Type B pancreatic cell (in vitro differentiated cells): ENCODE results near the gene CUL4A. TPM values are rescaled to one million over a fixed set of nuclear protein-coding genes. Genes with fewer than 3 reads are reported as not detected.

ENCODE experiments used
- DNase-seq: peaks from one replicate; pipeline ENCODE4 v3.0.0; 2021; ENCODE audit warnings: mixed read lengths; ENCODE audit not compliant: unreplicated experiment; ENCODE audit errors: extremely low spot score
- H3K27ac Mint-ChIP-seq: 2 replicates; pipeline ENCODE4 v1.8.0; 2021; ENCODE audit warnings: mild to moderate bottlenecking, mixed read lengths
- H3K27me3 Mint-ChIP-seq: 2 replicates; pipeline ENCODE4 v1.8.0; 2021; ENCODE audit warnings: mixed read lengths
- H3K36me3 Mint-ChIP-seq: 2 replicates; pipeline ENCODE4 v1.8.0; 2021; ENCODE audit warnings: mixed read lengths
- H3K4me1 Mint-ChIP-seq: one replicate; pipeline ENCODE4 v1.8.0; 2021; ENCODE audit warnings: mixed read lengths; ENCODE audit not compliant: unreplicated experiment
- H3K4me3 Mint-ChIP-seq: 2 replicates; pipeline ENCODE4 v1.8.0; 2021; ENCODE audit warnings: mild to moderate bottlenecking, mixed read lengths
- H3K9me3 Mint-ChIP-seq: 2 replicates; pipeline ENCODE4 v1.8.0; 2021; ENCODE audit warnings: mixed read lengths
- CTCF ChIP-seq: fragments of 200-600 bp; sonication (generic); conservative IDR thresholded peaks from 2 replicates; pipeline ENCODE4 v1.5.0; 2021; ENCODE audit warnings: antibody characterized with exemption, mild to moderate bottlenecking
- total RNA-seq: library from RNA; stranded (reverse); gene quantifications from 2 replicates; pipeline ENCODE4 v1.2.1, GENCODE V29; 2021; ENCODE audit warnings: low replicate concordance

The CUL4A gene
- total RNA-seq, 1 donor from 2014 or later = 64.6 TPM

DNA sequence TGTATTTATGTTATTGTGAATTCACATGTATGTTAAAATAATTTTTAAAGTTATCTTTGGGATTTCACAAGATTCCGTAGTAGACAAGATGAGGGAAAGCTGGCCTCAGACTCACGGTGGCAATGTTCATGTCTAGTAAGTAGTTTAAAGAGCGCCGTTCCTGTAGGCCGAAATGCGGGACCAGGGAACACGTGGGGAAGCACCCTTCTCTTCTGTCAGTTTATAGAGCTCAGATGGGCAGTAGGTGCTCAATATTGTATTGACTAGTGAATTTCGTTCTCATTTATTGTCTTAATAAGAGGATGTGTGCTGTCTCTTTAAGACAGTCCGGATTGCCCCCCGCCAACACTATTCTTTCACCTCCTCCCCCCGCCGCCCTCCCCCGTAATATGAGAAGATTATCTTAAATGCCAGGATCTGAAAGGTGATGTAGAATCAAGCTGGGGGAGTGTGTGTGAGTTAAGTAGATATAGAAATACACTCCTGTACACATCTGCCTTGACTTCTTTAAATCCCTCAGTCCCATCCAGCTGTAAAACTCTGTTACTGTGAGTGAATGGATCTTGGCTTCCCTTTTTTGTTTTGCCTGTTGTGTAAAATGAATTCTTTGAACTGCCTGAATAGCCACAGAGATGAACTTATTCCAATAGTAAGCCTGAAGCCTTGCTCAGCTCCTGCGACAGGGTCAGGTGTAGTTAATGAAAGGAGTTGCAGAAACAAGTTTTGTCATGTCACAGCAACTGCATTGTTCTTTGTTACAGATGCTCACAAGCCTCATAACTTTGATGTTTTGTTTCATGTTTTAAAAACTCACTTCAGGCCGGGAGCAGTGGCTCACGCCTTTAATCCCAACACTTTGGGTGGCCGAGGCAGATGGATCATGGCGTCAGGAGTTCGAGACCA is 88.9 kb downstream of the CUL4A start:
- no peak for TF ChIP-seq CTCF
- DNase-seq = no peak
- Mint-ChIP-seq H3K4me1 (peaks cover 19% of the 10 kb centered on the region), H3K9me3 (no peaks in the 10 kb centered on the region), H3K27ac (peak overlapping the region; percentile 91), H3K27me3 (peaks cover 11% of the 10 kb centered on the region), H3K36me3 (peaks cover 3% of the 10 kb centered on the region), H3K4me3 (peak overlapping the region; percentile 87)

DNA sequence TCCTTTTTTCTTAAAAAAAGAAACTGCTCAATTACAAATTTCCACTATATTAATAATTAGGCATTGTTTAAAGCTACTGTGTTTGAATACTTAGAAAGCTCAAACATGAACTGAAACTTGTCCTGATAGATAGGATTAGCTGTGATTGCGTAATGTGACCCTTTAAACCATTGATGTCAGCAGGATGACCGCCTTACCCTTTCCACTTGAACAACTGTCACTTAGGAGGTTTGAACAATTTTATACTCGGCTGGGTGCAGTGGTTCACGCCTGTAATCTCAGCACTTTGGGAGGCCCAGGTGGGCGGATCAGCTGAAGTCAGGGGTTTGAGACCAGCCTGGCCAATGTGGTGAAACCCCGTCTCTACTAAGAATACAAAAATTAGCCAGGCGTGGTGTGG is 90.5 kb downstream of the CUL4A start:
- no peak overlapping the region for H3K27ac Mint-ChIP-seq
- peaks cover 8% of the 10 kb centered on the region for H3K27me3 Mint-ChIP-seq
- peaks cover 21% of the 10 kb centered on the region for H3K4me1 Mint-ChIP-seq
- no peak for TF ChIP-seq CTCF
- no peak overlapping the region for H3K4me3 Mint-ChIP-seq
- no peak for DNase-seq
- H3K9me3 Mint-ChIP-seq = no peaks in the 10 kb centered on the region
- H3K36me3 Mint-ChIP-seq = peaks cover 3% of the 10 kb centered on the region

- H3K36me3 Mint-ChIP-seq = peaks cover 7% of the 10 kb centered on the region
- H3K4me3 Mint-ChIP-seq = no peak overlapping the region
- H3K27ac Mint-ChIP-seq = no peak overlapping the region
- TF ChIP-seq CTCF = no peak
- H3K4me1 Mint-ChIP-seq = peaks cover 16% of the 10 kb centered on the region
- H3K9me3 Mint-ChIP-seq = no peaks in the 10 kb centered on the region
- no peaks in the 10 kb centered on the region for H3K27me3 Mint-ChIP-seq
- no peak for DNase-seq
Measured at GRCh38 chr13:113302986-113303385, 93.6 kb downstream of the CUL4A start.

- no peak overlapping the region for H3K27ac Mint-ChIP-seq
- H3K36me3 Mint-ChIP-seq = peaks cover 4% of the 10 kb centered on the region
- H3K4me3 Mint-ChIP-seq = no peak overlapping the region
- no peak for TF ChIP-seq CTCF
- H3K27me3 Mint-ChIP-seq = no peaks in the 10 kb centered on the region
- no peaks in the 10 kb centered on the region for H3K9me3 Mint-ChIP-seq
- peaks cover 8% of the 10 kb centered on the region for H3K4me1 Mint-ChIP-seq
- DNase-seq = no peak
Measured at GRCh38 chr13:113304121-113304520, 94.7 kb downstream of the CUL4A start.

DNA sequence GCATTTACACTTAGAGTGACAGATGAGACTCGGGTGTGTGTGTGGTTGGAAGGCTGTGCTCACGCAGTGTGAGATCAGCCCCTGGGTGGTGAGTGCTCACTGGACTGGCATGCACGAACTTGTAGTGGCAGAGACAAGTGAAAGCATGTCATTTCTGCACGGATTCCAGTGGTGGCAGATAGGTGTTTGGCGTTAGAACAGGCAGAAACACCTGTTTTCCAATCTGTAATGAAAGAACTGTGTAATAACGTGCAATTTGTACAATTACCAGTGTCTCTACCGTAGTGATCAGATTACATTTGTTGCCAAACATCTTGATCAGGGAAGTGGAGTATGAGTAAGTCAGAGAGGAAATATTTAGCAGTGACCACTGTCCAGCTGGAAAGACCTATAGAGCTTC is 95.8 kb downstream of the CUL4A start:
- DNase-seq = no peak
- H3K4me3 Mint-ChIP-seq = peak overlapping the region; percentile 44
- peaks cover 8% of the 10 kb centered on the region for H3K36me3 Mint-ChIP-seq
- H3K4me1 Mint-ChIP-seq = peaks cover 8% of the 10 kb centered on the region
- no peaks in the 10 kb centered on the region for H3K27me3 Mint-ChIP-seq
- TF ChIP-seq CTCF = no peak
- H3K27ac Mint-ChIP-seq = peak overlapping the region; percentile 65
- H3K9me3 Mint-ChIP-seq = no peaks in the 10 kb centered on the region
